ENCODE results near the gene RPL14. TPM values are rescaled to one million over a fixed set of nuclear protein-coding genes. Genes with fewer than 3 reads are reported as not detected.

Gene RPL14
- total RNA-seq, 2 experiments from 2014 or later: 3,546 to 3,721 TPM

DNA sequence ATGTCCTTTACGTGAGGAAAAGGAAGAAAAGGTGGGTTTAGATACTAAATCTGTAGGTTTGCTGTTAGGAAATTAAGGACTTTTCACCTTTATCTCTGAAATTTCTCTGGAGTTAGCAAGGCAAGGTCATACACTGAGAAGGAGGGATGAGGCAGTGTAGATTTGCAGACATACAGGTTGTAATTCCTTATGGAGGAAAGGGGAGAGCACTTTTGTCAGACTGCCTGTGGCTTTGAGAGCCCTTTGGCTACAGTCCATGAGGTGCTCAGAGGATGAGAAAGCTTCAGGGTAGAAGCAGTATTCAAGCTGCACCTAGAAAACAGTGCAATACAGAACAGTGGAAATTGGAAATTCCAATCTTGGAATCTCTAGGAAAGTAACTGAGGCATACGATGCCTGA, 8.3 kb downstream of the RPL14 start:
- ChIA-PET POLR2A (interaction anchor here (0.9 to 2.7 kb wide), 5 partner anchors 8 to 40 kb away, joined by 3 to 16 read pairs (median 5); partner anchors contain the start of genes RPL14, ZNF619 and ZNF620), CTCF (interaction anchor here (1.6 kb wide), 1 partner anchor 11 kb away, joined by 4 read pairs; no protein-coding TSS in a partner anchor)
- peaks cover 10% of the 10 kb centered on the region for H3K4me1 ChIP-seq (ENCODE audit: insufficient read depth, low read length)
- Mint-ChIP-seq H3K36me3 (ENCODE audit: low read depth) (peaks cover 62% of the 10 kb centered on the region), H3K4me1 (ENCODE audit: low read depth) (peaks cover 38% of the 10 kb centered on the region), H3K4me3 (no peak overlapping the region), H3K9me3 (no peaks in the 10 kb centered on the region), H3K27ac (peak overlapping the region; percentile 75), H3K27me3 (no peaks in the 10 kb centered on the region)
- no peak overlapping the region for H3K4me3 ChIP-seq (ENCODE audit: low read length)
- no peak for DNase-seq
- no peak overlapping the region for H3K27ac ChIP-seq (ENCODE audit: low read depth in 1 of 2, low read length in 2 of 2)
- no peak for ATAC-seq (ENCODE audit: poor library complexity)
- H3K36me3 ChIP-seq (ENCODE audit: insufficient read depth, low read length): peaks cover 35% of the 10 kb centered on the region
- intact Hi-C loops (cut with DNase I, micrococcal nuclease): no loop called here
- no peaks in the 10 kb centered on the region for H3K27me3 ChIP-seq (ENCODE audit: control insufficient read depth in 1 of 2, insufficient read depth in 2 of 2, low read length in 2 of 2)
- no peaks in the 10 kb centered on the region for H3K9me3 ChIP-seq (ENCODE audit: control insufficient read depth in 1 of 2, insufficient read depth in 1 of 2, low read length in 2 of 2)
- TF ChIP-seq CTCF (IDR thresholded peaks at IDR 0.05): no peak

DNA sequence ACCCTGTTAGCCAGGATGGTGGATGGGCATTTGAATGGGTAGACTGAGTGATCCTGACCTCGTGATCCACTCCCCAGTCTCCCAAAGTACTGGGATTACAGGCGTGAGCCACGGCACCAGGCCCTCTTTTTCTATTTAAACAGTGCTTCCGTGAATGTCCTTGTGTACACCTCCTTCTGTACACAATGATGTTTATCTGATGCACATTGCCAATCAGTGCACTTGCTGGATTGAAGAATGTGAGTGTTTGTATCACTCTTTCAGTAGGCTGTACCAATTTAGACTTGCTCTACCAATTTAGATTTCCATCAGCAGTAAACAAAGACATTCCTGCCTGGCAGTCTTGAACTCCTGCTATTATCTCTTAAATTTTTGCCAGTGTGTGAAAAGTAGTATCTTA, 10.9 kb downstream of the RPL14 start:
- CTCF ChIA-PET: no interaction called here

DNA sequence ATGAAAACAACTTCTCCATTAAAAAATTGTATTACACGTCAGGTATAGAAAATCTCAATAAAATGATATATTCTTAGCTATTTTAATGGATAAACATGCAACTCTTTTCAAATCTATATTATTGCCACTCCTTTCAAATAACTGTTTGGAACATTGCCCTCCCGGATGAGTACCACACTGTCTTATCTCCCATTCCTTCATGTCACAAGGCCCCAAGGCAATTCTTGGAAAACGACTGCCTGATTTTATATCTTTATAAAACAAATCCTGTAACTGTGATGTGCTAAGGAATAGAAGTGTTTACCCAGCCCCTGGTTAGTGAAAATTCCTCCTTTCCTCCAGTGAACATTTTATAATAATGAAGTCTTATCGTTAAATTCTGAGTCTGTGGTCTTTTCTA, 13.6 kb downstream of the RPL14 start:
- Histone ChIP-seq H3K27me3 (ENCODE audit: control insufficient read depth in 1 of 2, insufficient read depth in 2 of 2, low read length in 2 of 2) (no peaks in the 10 kb centered on the region), H3K9me3 (ENCODE audit: control insufficient read depth in 1 of 2, insufficient read depth in 1 of 2, low read length in 2 of 2) (no peaks in the 10 kb centered on the region), H3K36me3 (ENCODE audit: insufficient read depth, low read length) (no peaks in the 10 kb centered on the region), H3K4me3 (ENCODE audit: low read length) (no peak overlapping the region), H3K4me1 (ENCODE audit: insufficient read depth, low read length) (no peaks in the 10 kb centered on the region), H3K27ac (ENCODE audit: low read depth in 1 of 2, low read length in 2 of 2) (no peak overlapping the region)
- TF ChIP-seq CTCF (IDR thresholded peaks at IDR 0.05): no peak
- Mint-ChIP-seq H3K9me3 (no peaks in the 10 kb centered on the region), H3K27ac (no peak overlapping the region), H3K36me3 (ENCODE audit: low read depth) (peaks cover 13% of the 10 kb centered on the region), H3K4me1 (ENCODE audit: low read depth) (no peaks in the 10 kb centered on the region), H3K27me3 (no peaks in the 10 kb centered on the region), H3K4me3 (no peak overlapping the region)
- intact Hi-C loops (cut with DNase I, micrococcal nuclease): no loop called here
- no peak for ATAC-seq (ENCODE audit: poor library complexity)
- CTCF ChIA-PET: no interaction called here
- DNase-seq: no peak
- POLR2A ChIA-PET: no interaction called here

More for the DNA sequence above, 10.9 kb downstream of the RPL14 start:
- DNase-seq: no peak
- peaks cover 39% of the 10 kb centered on the region for H3K36me3 Mint-ChIP-seq (ENCODE audit: low read depth)
- POLR2A ChIA-PET: interaction anchor here (1.5 kb wide), 1 partner anchor 11 kb away, joined by 5 read pairs; the partner anchor contains the start of gene RPL14
- TF ChIP-seq CTCF (IDR thresholded peaks at IDR 0.05): no peak
- H3K27me3 ChIP-seq (ENCODE audit: control insufficient read depth in 1 of 2, insufficient read depth in 2 of 2, low read length in 2 of 2): no peaks in the 10 kb centered on the region
- no peaks in the 10 kb centered on the region for H3K27me3 Mint-ChIP-seq
- H3K4me1 Mint-ChIP-seq (ENCODE audit: low read depth): peaks cover 26% of the 10 kb centered on the region
- H3K9me3 ChIP-seq (ENCODE audit: control insufficient read depth in 1 of 2, insufficient read depth in 1 of 2, low read length in 2 of 2): no peaks in the 10 kb centered on the region
- ATAC-seq (ENCODE audit: poor library complexity): no peak
- H3K9me3 Mint-ChIP-seq: no peaks in the 10 kb centered on the region
- intact Hi-C loops (cut with DNase I, micrococcal nuclease): no loop called here
- H3K27ac Mint-ChIP-seq: no peak overlapping the region
- no peak overlapping the region for H3K4me3 Mint-ChIP-seq
- no peak overlapping the region for H3K4me3 ChIP-seq (ENCODE audit: low read length)
- H3K36me3 ChIP-seq (ENCODE audit: insufficient read depth, low read length): peaks cover 10% of the 10 kb centered on the region
- no peak overlapping the region for H3K27ac ChIP-seq (ENCODE audit: low read depth in 1 of 2, low read length in 2 of 2)
- peaks cover 10% of the 10 kb centered on the region for H3K4me1 ChIP-seq (ENCODE audit: insufficient read depth, low read length)

Measured in CD4-positive, alpha-beta T cell (primary cell).